GM13976 (cell line): ENCODE measurements around the gene GMEB1.

Experiments used
- DNase-seq: peaks from one replicate; pipeline ENCODE4 v3.0.0; 2012; ENCODE audit warnings: low spot score
- CTCF ChIP-seq: IDR thresholded peaks from 2 replicates; pipeline ENCODE4 v1.5.1; 2012; ENCODE audit warnings: borderline replicate concordance, mild to moderate bottlenecking; ENCODE audit not compliant: insufficient read depth; ENCODE audit errors: extremely low read depth, missing control alignments, control extremely low read depth
- in situ Hi-C: fragments of 300-500 bp; cut with MboI; formaldehyde crosslinking; loops from one replicate; pipeline ENCODE4 v1.12.0; 2022; ENCODE audit warnings: low sequenced_read_pairs, mixed read lengths, inconsistent platforms; ENCODE audit not compliant: unreplicated experiment

Gene GMEB1

GRCh38 chr1:28751315-28752060 lies 82.9 kb downstream of the GMEB1 start:
- no peak for TF ChIP-seq CTCF
- no peak for DNase-seq
- in situ Hi-C loops: no loop called here

GRCh38 chr1:28755701-28756100 lies 87.1 kb downstream of the GMEB1 start:
- in situ Hi-C loops: no loop called here

GRCh38 chr1:28756846-28757245 lies 88.3 kb downstream of the GMEB1 start:
- in situ Hi-C loops: no loop called here
- no peak for DNase-seq
- TF ChIP-seq CTCF: no peak

More at GRCh38 chr1:28755701-28756100, 87.1 kb downstream of the GMEB1 start:
- no peak for TF ChIP-seq CTCF
- no peak for DNase-seq

GRCh38 chr1:28758420-28758819 lies 89.8 kb downstream of the GMEB1 start:
- no peak for DNase-seq
- in situ Hi-C loops: no loop called here
- TF ChIP-seq CTCF: no peak

- DNase-seq: no peak
- no peak for TF ChIP-seq CTCF
- in situ Hi-C loops: no loop called here
Observed at GRCh38 chr1:28759257-28759656, 90.7 kb downstream of the GMEB1 start.

GRCh38 chr1:28761189-28761588 lies 92.6 kb downstream of the GMEB1 start:
- no peak for TF ChIP-seq CTCF
- in situ Hi-C loops: no loop called here
- no peak for DNase-seq
